ENCODE data around the gene FOXP4.

FOXP4 gene

GRCh38 chr6:41623330-41623729 is 77.1 kb downstream of the FOXP4 start:
- CTCF ChIA-PET = interaction anchor here (1.7 kb wide), 1 partner anchor 20 kb away, joined by 3 read pairs; no protein-coding TSS in a partner anchor
- no peak for TF ChIP-seq CTCF (IDR thresholded peaks at IDR 0.05; ENCODE audit: control extremely low read depth, extremely low read depth, low read depth, missing control alignments)
- POLR2A ChIA-PET = no interaction called here
- DNase-seq (ENCODE audit: extremely low spot score) = no peak

- ChIA-PET POLR2A (no interaction called here), CTCF (interaction anchor here (0.7 to 1.9 kb wide), 4 partner anchors 9 to 162 kb away, joined by 3 to 6 read pairs (median 4); no protein-coding TSS in a partner anchor)
- no peak for DNase-seq (ENCODE audit: extremely low spot score)
- TF ChIP-seq CTCF (IDR thresholded peaks at IDR 0.05; ENCODE audit: control extremely low read depth, extremely low read depth, low read depth, missing control alignments) = no peak
These were observed 78.6 kb downstream of the FOXP4 start for GRCh38 chr6:41624621-41625380.

- ChIA-PET CTCF (interaction anchor here (0.7 to 1.9 kb wide), 5 partner anchors 9 to 200 kb away, joined by 3 to 6 read pairs (median 5); no protein-coding TSS in a partner anchor), POLR2A (no interaction called here)
- no peak for DNase-seq (ENCODE audit: extremely low spot score)
- no peak for TF ChIP-seq CTCF (IDR thresholded peaks at IDR 0.05; ENCODE audit: control extremely low read depth, extremely low read depth, low read depth, missing control alignments)
These were observed 79.3 kb downstream of the FOXP4 start for GRCh38 chr6:41625442-41625841.

GRCh38 chr6:41626022-41626421 is 79.8 kb downstream of the FOXP4 start:
- POLR2A ChIA-PET = no interaction called here
- DNase-seq (ENCODE audit: extremely low spot score) = no peak
- CTCF ChIA-PET = interaction anchor here (1.7 to 1.9 kb wide), 3 partner anchors 8 to 201 kb away, joined by 5 to 6 read pairs (median 6); no protein-coding TSS in a partner anchor
- TF ChIP-seq CTCF (IDR thresholded peaks at IDR 0.05; ENCODE audit: control extremely low read depth, extremely low read depth, low read depth, missing control alignments) = no peak

GRCh38 chr6:41626917-41627316 is 80.7 kb downstream of the FOXP4 start:
- no peak for TF ChIP-seq CTCF (IDR thresholded peaks at IDR 0.05; ENCODE audit: control extremely low read depth, extremely low read depth, low read depth, missing control alignments)
- no peak for DNase-seq (ENCODE audit: extremely low spot score)
- ChIA-PET CTCF (interaction anchor here (0.8 to 1.7 kb wide), 4 partner anchors 11 to 259 kb away, joined by 3 to 5 read pairs (median 4); no protein-coding TSS in a partner anchor), POLR2A (no interaction called here)

- POLR2A ChIA-PET = no interaction called here
- no peak for DNase-seq (ENCODE audit: extremely low spot score)
- CTCF ChIA-PET = no interaction called here
- no peak for TF ChIP-seq CTCF (IDR thresholded peaks at IDR 0.05; ENCODE audit: control extremely low read depth, extremely low read depth, low read depth, missing control alignments)
These were observed 82.9 kb downstream of the FOXP4 start for GRCh38 chr6:41629128-41629527.
